Karpas-422 (cell line): ENCODE data around the gene EYS. TPM values are rescaled to one million over a fixed set of nuclear protein-coding genes. Genes with fewer than 3 reads are reported as not detected.

ENCODE experiments used
- DNase-seq: peaks from one replicate; pipeline ENCODE4 v3.0.0-alpha.2; 2015
- H2AFZ ChIP-seq: fragments of 200-600 bp; sonication (generic); 2 replicates; pipeline ENCODE4 v1.6.1; 2014; ENCODE audit warnings: antibody characterized with exemption, low read length, mixed read lengths
- H3K27ac ChIP-seq: fragments of 200-600 bp; sonication (generic); 2 replicates; pipeline ENCODE4 v1.5.1; 2014; ENCODE audit warnings: mild to moderate bottlenecking, low read length, moderate library complexity
- H3K27me3 ChIP-seq: fragments of 200-600 bp; sonication (generic); 2 replicates; pipeline ENCODE4 v1.6.1; 2014; ENCODE audit warnings: low read length, mixed read lengths
- H3K36me3 ChIP-seq: fragments of 200-600 bp; sonication (generic); 2 replicates; pipeline ENCODE4 v1.6.1; 2014; ENCODE audit warnings: low read length, mixed read lengths; ENCODE audit not compliant: insufficient read depth
- H3K4me1 ChIP-seq: fragments of 200-600 bp; sonication (generic); 2 replicates; pipeline ENCODE4 v1.6.1; 2014; ENCODE audit warnings: mild to moderate bottlenecking, low read length, mixed read lengths
- H3K4me2 ChIP-seq: fragments of 200-600 bp; sonication (generic); 2 replicates; pipeline ENCODE4 v1.6.1; 2014; ENCODE audit warnings: low read length, low read depth, mild to moderate bottlenecking; ENCODE audit not compliant: poor library complexity, severe bottlenecking
- H3K4me3 ChIP-seq: fragments of 200-600 bp; sonication (generic); 2 replicates; pipeline ENCODE4 v1.5.1; 2014; ENCODE audit warnings: mild to moderate bottlenecking, antibody characterized with exemption, low read length, mixed read lengths
- H3K79me2 ChIP-seq: fragments of 200-600 bp; sonication (generic); 2 replicates; pipeline ENCODE4 v1.6.1; 2014; ENCODE audit warnings: mild to moderate bottlenecking, low read length, mixed read lengths
- H3K9ac ChIP-seq: fragments of 200-600 bp; sonication (generic); 2 replicates; pipeline ENCODE4 v1.6.0; 2014; ENCODE audit warnings: low read length
- H3K9me2 ChIP-seq: fragments of 200-600 bp; sonication (generic), shearing (Covaris generic); replicated peaks from 2 replicates; pipeline ENCODE4 v1.6.0; 2014; ENCODE audit warnings: mild to moderate bottlenecking, low read length, moderate library complexity; ENCODE audit not compliant: insufficient read depth
- H3K9me3 ChIP-seq: fragments of 300-700, 200-600 bp; sonication (generic); 2 replicates; pipeline ENCODE4 v1.6.1; 2014; ENCODE audit warnings: low read length, mixed read lengths
- H4K20me1 ChIP-seq: fragments of 200-600 bp; sonication (generic); 2 replicates; pipeline ENCODE4 v1.6.1; 2014; ENCODE audit warnings: mild to moderate bottlenecking, antibody characterized with exemption, low read length, low read depth; ENCODE audit not compliant: insufficient read depth
- total RNA-seq: library from RNA; depleted of rRNA; stranded (reverse); fragments of >200 nt; shearing (Covaris generic); gene quantifications from 2 replicates; pipeline ENCODE4 v1.2.3, GENCODE V29; 2014; ENCODE audit warnings: low replicate concordance

The EYS gene
- total RNA-seq, 1 experiment from 2014 or later = not detected

DNA sequence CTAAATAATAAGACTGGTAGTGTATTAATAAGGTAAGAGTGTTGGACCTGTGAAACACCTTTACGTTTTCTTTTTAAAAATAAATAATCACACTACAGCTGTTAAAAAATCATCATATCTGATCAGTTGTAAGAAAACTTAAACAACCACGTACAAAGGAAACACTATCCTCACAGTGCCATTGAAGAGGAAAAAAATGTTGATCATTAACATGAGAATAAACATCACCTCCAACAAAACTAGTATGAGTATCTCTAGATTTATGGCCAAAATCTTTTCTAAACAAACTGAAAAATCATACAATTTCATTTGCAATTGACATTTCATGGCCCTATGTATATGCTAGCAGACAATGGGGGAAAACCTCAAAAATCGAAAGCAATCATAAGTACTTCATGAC is 590 bp downstream of the EYS start:
- no peak overlapping the region for H3K27ac ChIP-seq
- H4K20me1 ChIP-seq = no peaks in the 10 kb centered on the region
- H3K4me3 ChIP-seq = no peak overlapping the region
- H3K27me3 ChIP-seq = no peaks in the 10 kb centered on the region
- no peak overlapping the region for H2AFZ ChIP-seq
- no peaks in the 10 kb centered on the region for H3K36me3 ChIP-seq
- no peaks in the 10 kb centered on the region for H3K9me2 ChIP-seq
- no peak overlapping the region for H3K9ac ChIP-seq
- no peaks in the 10 kb centered on the region for H3K4me1 ChIP-seq
- H3K79me2 ChIP-seq = no peaks in the 10 kb centered on the region
- DNase-seq = no peak
- H3K4me2 ChIP-seq = no peak overlapping the region
- H3K9me3 ChIP-seq = peaks cover 15% of the 10 kb centered on the region

DNA sequence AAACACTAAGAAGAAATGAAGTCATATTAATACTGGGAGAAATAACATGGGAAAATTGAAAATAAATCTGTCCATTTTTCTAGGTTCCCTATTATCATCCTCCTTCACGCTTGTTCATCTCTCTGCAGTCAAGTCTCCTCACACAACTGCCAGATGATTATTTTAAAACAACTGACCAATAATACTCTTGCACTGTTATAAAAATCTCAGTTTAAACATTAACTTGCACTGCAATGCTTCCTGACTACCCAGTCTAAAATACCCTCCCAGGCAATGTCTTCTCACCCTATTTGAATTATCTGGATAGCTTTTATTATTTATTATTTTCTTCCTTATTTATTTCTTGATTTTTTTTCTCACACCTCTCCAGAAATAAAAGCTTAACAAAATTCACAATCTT is 5.7 kb downstream of the EYS start:
- Histone ChIP-seq H3K4me2 (no peak overlapping the region), H2AFZ (no peak overlapping the region), H3K27me3 (no peaks in the 10 kb centered on the region), H3K9me2 (no peaks in the 10 kb centered on the region), H3K27ac (no peak overlapping the region), H3K9me3 (peaks cover 11% of the 10 kb centered on the region; the same call in 1 of the 2 replicates), H3K4me1 (no peaks in the 10 kb centered on the region), H3K79me2 (no peaks in the 10 kb centered on the region), H3K4me3 (no peak overlapping the region), H4K20me1 (no peaks in the 10 kb centered on the region), H3K9ac (no peak overlapping the region), H3K36me3 (no peaks in the 10 kb centered on the region)
- DNase-seq = no peak

DNA sequence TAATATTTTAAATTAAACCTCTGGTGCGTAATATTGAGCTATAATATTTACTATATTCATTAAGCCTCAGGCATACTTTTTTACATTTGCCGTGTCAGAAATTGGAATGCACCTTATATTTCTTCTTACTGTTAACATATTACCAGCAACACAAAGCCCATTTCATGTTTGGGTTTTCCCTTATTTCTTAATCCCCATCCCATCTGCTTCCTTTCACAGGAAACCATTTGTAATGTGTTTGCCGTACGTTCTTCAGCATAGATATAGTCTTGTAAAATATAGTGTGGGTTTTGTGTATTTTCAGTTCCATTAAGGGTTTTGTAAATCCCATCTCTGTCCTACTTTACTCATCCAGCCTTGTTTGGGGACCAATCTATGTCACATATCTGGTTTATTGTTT is 6.5 kb downstream of the EYS start:
- Histone ChIP-seq H3K4me1 (no peaks in the 10 kb centered on the region), H2AFZ (no peak overlapping the region), H3K36me3 (no peaks in the 10 kb centered on the region), H4K20me1 (no peaks in the 10 kb centered on the region), H3K27ac (no peak overlapping the region), H3K9me2 (no peaks in the 10 kb centered on the region), H3K79me2 (no peaks in the 10 kb centered on the region), H3K27me3 (no peaks in the 10 kb centered on the region), H3K9ac (no peak overlapping the region), H3K4me3 (no peak overlapping the region), H3K4me2 (no peak overlapping the region), H3K9me3 (peaks cover 19% of the 10 kb centered on the region; the same call in 1 of the 2 replicates)
- no peak for DNase-seq

DNA sequence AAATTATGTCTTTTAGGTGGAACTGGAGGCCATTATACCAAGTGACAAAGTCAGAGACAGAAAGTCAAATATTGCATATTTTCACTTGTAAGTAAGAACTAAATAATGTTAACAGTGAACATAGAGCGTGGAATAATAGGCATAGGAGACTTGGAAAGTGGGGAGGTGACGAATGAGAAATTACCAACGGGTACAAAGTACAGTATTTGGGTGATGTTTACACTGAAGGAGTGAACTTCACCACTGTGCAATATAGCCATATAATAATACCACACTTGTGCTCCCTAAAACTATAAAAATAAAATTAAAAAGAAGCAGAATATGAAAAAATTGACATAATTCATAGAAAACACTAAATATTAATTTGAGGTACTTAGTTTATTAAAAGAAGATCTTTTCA is 14.9 kb downstream of the EYS start:
- no peaks in the 10 kb centered on the region for H3K9me2 ChIP-seq
- no peak for DNase-seq
- no peak overlapping the region for H3K9ac ChIP-seq
- no peaks in the 10 kb centered on the region for H3K79me2 ChIP-seq
- no peak overlapping the region for H3K4me2 ChIP-seq
- no peak overlapping the region for H3K4me3 ChIP-seq
- no peak overlapping the region for H2AFZ ChIP-seq
- H3K9me3 ChIP-seq = peaks cover 13% of the 10 kb centered on the region; the same call in 1 of the 2 replicates
- H3K27ac ChIP-seq = no peak overlapping the region
- no peaks in the 10 kb centered on the region for H3K4me1 ChIP-seq
- no peaks in the 10 kb centered on the region for H4K20me1 ChIP-seq
- H3K27me3 ChIP-seq = no peaks in the 10 kb centered on the region
- H3K36me3 ChIP-seq = no peaks in the 10 kb centered on the region

DNA sequence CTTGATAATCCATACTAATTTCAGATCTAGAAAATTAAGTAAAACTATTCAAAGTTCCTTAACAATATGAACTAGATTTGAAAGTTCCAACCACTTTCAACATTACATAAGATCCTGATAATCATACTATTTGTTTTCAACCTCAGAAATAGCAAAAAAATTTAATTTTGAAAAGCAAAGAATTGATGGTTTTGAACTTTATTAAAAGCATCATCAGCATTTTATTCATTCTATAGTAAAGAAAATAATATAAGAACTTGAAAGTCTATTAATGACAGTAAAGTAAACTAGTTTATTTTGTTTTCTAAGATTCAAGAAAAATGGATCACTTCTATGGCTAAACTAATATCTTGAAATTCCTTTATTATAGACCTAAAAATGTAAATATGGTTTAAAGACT is 26.8 kb downstream of the EYS start:
- Histone ChIP-seq H3K27me3 (no peaks in the 10 kb centered on the region), H3K9ac (no peak overlapping the region), H3K36me3 (no peaks in the 10 kb centered on the region), H3K9me3 (peaks cover 29% of the 10 kb centered on the region), H2AFZ (no peak overlapping the region), H3K4me2 (no peak overlapping the region), H3K27ac (no peak overlapping the region), H3K4me1 (no peaks in the 10 kb centered on the region), H3K79me2 (no peaks in the 10 kb centered on the region), H3K4me3 (no peak overlapping the region), H4K20me1 (no peaks in the 10 kb centered on the region), H3K9me2 (no peaks in the 10 kb centered on the region)
- no peak for DNase-seq

DNA sequence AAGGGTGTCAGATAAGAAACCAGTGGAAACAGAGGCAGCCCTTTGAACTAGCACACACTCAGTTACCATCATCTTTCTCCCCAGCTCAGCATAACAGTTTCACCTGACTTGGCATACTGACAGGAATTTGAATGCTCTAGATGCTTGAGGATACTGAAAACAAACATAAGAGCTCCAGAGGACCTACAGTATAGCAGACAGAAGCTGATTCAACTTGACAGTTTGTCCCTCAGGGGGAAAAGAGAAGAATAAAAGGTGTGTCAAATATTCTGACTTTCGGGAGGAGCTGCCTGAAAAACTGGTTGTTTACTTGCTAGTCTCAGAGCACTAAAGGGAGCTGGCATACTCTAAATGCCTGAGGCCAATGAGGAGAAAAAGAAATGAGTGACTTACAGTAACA is 35.1 kb downstream of the EYS start:
- no peak for DNase-seq
- H3K4me2 ChIP-seq = no peak overlapping the region
- H4K20me1 ChIP-seq = no peaks in the 10 kb centered on the region
- no peak overlapping the region for H3K4me3 ChIP-seq
- H3K9me2 ChIP-seq = no peaks in the 10 kb centered on the region
- H3K9me3 ChIP-seq = peaks cover 39% of the 10 kb centered on the region
- no peak overlapping the region for H2AFZ ChIP-seq
- no peaks in the 10 kb centered on the region for H3K36me3 ChIP-seq
- H3K27ac ChIP-seq = no peak overlapping the region
- H3K79me2 ChIP-seq = no peaks in the 10 kb centered on the region
- H3K9ac ChIP-seq = no peak overlapping the region
- no peaks in the 10 kb centered on the region for H3K27me3 ChIP-seq
- H3K4me1 ChIP-seq = no peaks in the 10 kb centered on the region

DNA sequence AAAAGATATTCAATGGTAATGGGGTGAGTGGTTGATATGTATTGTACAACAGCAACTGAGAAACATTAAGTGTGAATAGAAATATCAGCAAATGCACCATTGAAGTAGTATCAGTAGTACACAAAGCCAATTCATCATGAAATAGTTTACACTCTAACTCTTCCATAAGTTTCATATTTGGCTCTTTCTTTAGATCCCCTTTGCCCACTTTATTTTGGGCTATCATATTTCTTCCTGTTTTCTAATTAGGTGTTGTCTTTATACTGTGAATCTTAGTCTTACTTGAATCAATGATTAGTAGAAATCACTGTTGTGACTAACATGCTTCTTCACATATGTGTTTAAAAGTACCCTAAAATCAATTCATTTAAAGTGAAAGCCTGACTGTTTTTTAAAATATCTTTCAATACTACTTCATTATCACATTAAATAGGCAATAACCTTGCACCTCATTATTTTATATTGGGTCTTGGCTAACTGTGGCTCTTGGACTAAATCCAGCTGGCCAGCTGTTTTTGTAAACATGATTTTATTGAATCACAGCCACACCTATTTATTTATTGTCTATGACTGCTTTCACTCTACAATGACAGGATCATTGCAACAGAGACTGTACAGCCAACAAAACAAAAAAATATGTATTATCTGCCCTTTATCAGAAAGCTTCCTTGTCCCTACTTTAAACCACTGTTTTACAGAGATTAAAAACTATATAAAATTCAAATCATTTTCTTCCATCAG is 38.9 kb downstream of the EYS start:
- no peak overlapping the region for H3K4me3 ChIP-seq
- H3K9ac ChIP-seq = no peak overlapping the region
- DNase-seq = no peak
- H3K36me3 ChIP-seq = no peaks in the 10 kb centered on the region
- no peak overlapping the region for H3K27ac ChIP-seq
- H2AFZ ChIP-seq = no peak overlapping the region
- no peaks in the 10 kb centered on the region for H3K79me2 ChIP-seq
- H3K4me2 ChIP-seq = no peak overlapping the region
- no peaks in the 10 kb centered on the region for H3K9me2 ChIP-seq
- no peaks in the 10 kb centered on the region for H3K27me3 ChIP-seq
- no peaks in the 10 kb centered on the region for H3K4me1 ChIP-seq
- H3K9me3 ChIP-seq = peaks cover 31% of the 10 kb centered on the region
- H4K20me1 ChIP-seq = no peaks in the 10 kb centered on the region

DNA sequence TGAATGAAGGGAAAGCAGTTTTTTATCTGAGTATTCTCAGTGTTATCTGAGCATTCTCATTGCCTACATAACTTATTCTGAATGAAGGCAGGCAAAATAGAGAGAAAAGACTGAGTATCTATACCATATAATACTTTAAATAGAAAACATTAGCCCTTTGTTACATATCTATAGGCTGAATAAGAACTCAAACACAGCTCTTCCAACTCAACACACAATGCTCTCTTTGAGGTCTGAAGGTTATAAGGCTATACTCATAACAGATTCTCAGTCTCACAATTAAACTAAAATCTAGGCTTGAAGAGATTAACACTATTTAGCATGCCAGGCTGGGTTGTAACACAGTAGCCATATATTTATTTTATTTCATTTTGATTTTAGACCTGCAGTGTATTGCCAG is 56.9 kb downstream of the EYS start:
- Histone ChIP-seq H3K4me2 (no peak overlapping the region), H2AFZ (no peak overlapping the region), H3K9me2 (no peaks in the 10 kb centered on the region), H4K20me1 (no peaks in the 10 kb centered on the region), H3K27ac (no peak overlapping the region), H3K9me3 (peaks cover 11% of the 10 kb centered on the region), H3K9ac (no peak overlapping the region), H3K36me3 (no peaks in the 10 kb centered on the region), H3K4me1 (no peaks in the 10 kb centered on the region), H3K27me3 (no peaks in the 10 kb centered on the region), H3K79me2 (no peaks in the 10 kb centered on the region), H3K4me3 (no peak overlapping the region)
- no peak for DNase-seq
